Heart right ventricle (tissue), 16 donors: ENCODE data around the gene SULT2B1. TPM values are rescaled to one million over a fixed set of nuclear protein-coding genes. Genes with fewer than 3 reads are reported as not detected.

Experiments used
- ATAC-seq, 8 donors: fragments of 200-7000 bp; cut with Tn5 transposase; one replicate each; pipeline ENCODE4 v1.9.1; 2020; ENCODE audit warnings: mild to moderate bottlenecking in 8 of 8, moderate library complexity in 8 of 8, moderate number of reproducible peaks in 1 of 8
- DNase-seq, 2 donors: peaks; one replicate each; pipeline ENCODE4 v3.0.0-alpha.2; 2020
- H3K27ac ChIP-seq, 10 donors: fragments of 200-600 bp; sonication (generic) in 2 of 10; one replicate each; pipeline versions ENCODE4 v1.5.0 to v1.8.0; 2020 to 2022; ENCODE audit warnings: mild to moderate bottlenecking in 3 of 10
- H3K27me3 ChIP-seq, 7 donors: fragments of 200-600 bp; one replicate each; pipeline ENCODE4 v1.8.0; 2021 to 2022; ENCODE audit warnings: mild to moderate bottlenecking in 2 of 7
- H3K36me3 ChIP-seq, 9 donors: fragments of 200-600 bp; sonication (generic) in 1 of 9; one replicate each; pipeline versions ENCODE4 v1.5.0 to v1.8.0; 2020 to 2022; ENCODE audit warnings: mild to moderate bottlenecking in 2 of 9
- H3K4me1 ChIP-seq, 9 donors: fragments of 200-600 bp; sonication (generic) in 1 of 9; one replicate each; pipeline versions ENCODE4 v1.5.0 to v1.8.0; 2020 to 2022; ENCODE audit warnings: mild to moderate bottlenecking in 4 of 9
- H3K4me3 ChIP-seq, 10 donors: fragments of 200-600 bp; sonication (generic) in 2 of 10; one replicate each; pipeline versions ENCODE4 v1.5.0 to v1.8.0; 2020 to 2022; ENCODE audit warnings: mild to moderate bottlenecking in 7 of 10, moderate library complexity in 2 of 10
- H3K9me3 ChIP-seq, 11 donors: fragments of 200-600 bp in 10 of 11; sonication (generic) in 2 of 11; one replicate each; pipeline versions ENCODE4 v1.5.0 to v1.8.0; 2013 to 2022; ENCODE audit warnings: mild to moderate bottlenecking in 2 of 11, control low read depth in 1 of 11, moderate library complexity in 1 of 11
- WGBS, 2 donors: extraction: QIAGEN DNeasy Blood & Tissue Kit; methylation state at CpG; one replicate each; pipeline ENCODE4 v1.1.7; 2013; ENCODE audit warnings: inconsistent platforms in 1 of 2; 5-methylcytosine and 5-hydroxymethylcytosine counted together
- intact Hi-C, 10 donors: fragments of 100-400 bp; cut with DNase I; formaldehyde crosslinking; loops; one replicate each; pipeline versions ENCODE4 v1.11.1 to v1.14.2; 2022
- polyA plus RNA-seq, 2 donors: library from polyadenylated mRNA; stranded (reverse); fragments of 200-250 nt; gene quantifications; one replicate each; pipeline ENCODE4 v1.2.3, GENCODE V29; 2013
- total RNA-seq, 10 donors: library from RNA; stranded (reverse); fragmentation: NEBNext Ultra II Directional in 3 of 10; extraction: Animal tissue kit (Norgen Biotek cat#: 25700) in 3 of 10; gene quantifications; one replicate each; pipeline versions ENCODE4 v1.2.1 to v1.2.4, GENCODE V29; 2021 to 2023
- TF ChIP-seq, protein P1 (sequence below), 9 donors: fragments of 200-600 bp; sonication (generic) in 2 of 9; IDR thresholded peaks; one replicate each; pipeline versions ENCODE4 v1.5.0 to v1.8.0; 2021 to 2022; ENCODE audit warnings: antibody characterized with exemption in 9 of 9, mild to moderate bottlenecking in 5 of 9, moderate library complexity in 1 of 9
- donor health status: Arrhythmogenic right ventricular cardiomyopathy.
- donor health status: ischemic (EF 13 %, LVEDD 7.1; RV severe dilation, severe dysfunction).
- donor health status: healthy with polysubstance abuse.
- donor health status: DM: no; HTN: yes; CAD: no.
- donor health status: DM: no; HTN: no; CAD: no.
- donor health status: ischemic (EF 25% LVEDD 6.9; RV normal size, moderate dysfunction).
- donor health status: ischemic (EF 25% LVEDD 5.7; RV mildly dilated, moderate dysfunction).
- donor health status: healthy.
- donor health status: DM: yes; HTN: yes; CAD: no.
- donor health status: Ischemic cardiomyopathy.
- donor health status: ischemic (EF 35%, LVEDD 5.7; RV mildly dilated, moderate dysfunction).
- donor health status: nonischemic (EF 11% LVEDD 7.7; RV severe dilation, severe dysfunction).
- donor health status: DM: yes; HTN: yes; CAD: no.
- donor health status: PGD.
- donor health status: ischemic (EF 29% LVEDD 5.4; RV normal size, mild dysfunction).
- donor health status: nonischemic (EF 23%, LVEDD 6.1; RV moderate dilation, normal function).

Gene SULT2B1
- total and polyA plus RNA-seq, 12 donors: 0.13 to 0.70 (median 0.42) TPM; not detected in 7

DNA sequence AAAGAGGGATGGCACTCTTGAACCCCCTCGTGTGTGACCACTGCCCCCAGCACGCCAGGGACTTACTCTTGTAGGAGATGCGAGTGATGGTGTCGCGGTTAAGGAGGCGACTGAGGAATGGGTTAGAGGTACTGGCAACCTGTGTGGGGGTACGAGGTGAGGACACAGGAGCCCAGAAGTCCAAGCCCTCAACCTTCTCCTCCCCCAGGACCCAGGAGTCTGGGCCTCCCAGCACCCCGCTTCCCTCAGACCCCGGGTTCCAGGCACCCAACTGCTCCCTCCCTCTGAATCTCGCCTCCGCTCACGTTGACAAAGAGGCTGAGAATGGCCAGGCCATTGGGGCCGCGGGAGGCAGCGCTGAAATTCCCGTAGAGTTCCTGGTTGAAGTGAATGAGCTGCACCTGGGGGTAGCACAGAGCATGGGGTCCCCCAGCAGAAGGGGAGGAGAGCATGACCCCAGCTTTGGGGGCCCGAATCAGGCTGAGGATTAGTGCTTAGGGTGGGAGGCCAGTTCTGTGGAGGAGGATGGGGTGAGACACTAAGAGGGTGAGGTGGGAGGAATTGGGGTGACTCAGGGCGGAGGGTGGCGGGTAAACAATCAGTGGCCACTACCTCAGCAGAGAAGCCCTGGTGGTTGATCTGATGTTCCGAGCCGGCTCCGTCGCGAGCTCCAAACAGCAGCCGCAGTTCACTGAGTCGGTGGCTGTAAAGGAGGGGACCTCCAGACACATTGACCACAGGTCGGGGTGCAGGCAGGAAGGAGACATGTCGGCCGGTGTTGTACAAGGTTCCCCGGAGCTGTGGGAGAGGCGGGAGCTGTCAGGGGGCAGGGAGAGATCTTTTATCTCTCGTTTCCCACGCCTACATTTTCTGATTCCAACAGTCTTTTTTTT lies 87.8 kb downstream of the SULT2B1 start:
- Histone ChIP-seq H3K36me3 (no peaks in the 10 kb centered on the region), H3K27ac (no peak overlapping the region), H3K9me3 (no peaks in the 10 kb centered on the region), H3K27me3 (no peaks in the 10 kb centered on the region), H3K4me1 (peaks cover 6 to 33% (median 19%) of the 10 kb centered on the region in 9 donors), H3K4me3 (no peak overlapping the region)
- TF ChIP-seq, protein P1, sequence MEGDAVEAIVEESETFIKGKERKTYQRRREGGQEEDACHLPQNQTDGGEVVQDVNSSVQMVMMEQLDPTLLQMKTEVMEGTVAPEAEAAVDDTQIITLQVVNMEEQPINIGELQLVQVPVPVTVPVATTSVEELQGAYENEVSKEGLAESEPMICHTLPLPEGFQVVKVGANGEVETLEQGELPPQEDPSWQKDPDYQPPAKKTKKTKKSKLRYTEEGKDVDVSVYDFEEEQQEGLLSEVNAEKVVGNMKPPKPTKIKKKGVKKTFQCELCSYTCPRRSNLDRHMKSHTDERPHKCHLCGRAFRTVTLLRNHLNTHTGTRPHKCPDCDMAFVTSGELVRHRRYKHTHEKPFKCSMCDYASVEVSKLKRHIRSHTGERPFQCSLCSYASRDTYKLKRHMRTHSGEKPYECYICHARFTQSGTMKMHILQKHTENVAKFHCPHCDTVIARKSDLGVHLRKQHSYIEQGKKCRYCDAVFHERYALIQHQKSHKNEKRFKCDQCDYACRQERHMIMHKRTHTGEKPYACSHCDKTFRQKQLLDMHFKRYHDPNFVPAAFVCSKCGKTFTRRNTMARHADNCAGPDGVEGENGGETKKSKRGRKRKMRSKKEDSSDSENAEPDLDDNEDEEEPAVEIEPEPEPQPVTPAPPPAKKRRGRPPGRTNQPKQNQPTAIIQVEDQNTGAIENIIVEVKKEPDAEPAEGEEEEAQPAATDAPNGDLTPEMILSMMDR (IDR thresholded peaks at IDR 0.05): no peak
- 59 to 67% methylated on average over 33 of the region's 33 CpGs for WGBS, 2 donors
- intact Hi-C loops: loop anchor here in 8 of 10 donors (5.0 to 10.0 kb wide), 6 partner anchors 95 to 518 kb away; partner anchors contain the start of genes FTL (in 4 of the 8), HSD17B14 (in 2 of the 8), BAX (in 1 of the 8) and HRC (in 1 of the 8)
- peak in 1 of 2 donors; percentile 26 for DNase-seq
- ATAC-seq: no peak

DNA sequence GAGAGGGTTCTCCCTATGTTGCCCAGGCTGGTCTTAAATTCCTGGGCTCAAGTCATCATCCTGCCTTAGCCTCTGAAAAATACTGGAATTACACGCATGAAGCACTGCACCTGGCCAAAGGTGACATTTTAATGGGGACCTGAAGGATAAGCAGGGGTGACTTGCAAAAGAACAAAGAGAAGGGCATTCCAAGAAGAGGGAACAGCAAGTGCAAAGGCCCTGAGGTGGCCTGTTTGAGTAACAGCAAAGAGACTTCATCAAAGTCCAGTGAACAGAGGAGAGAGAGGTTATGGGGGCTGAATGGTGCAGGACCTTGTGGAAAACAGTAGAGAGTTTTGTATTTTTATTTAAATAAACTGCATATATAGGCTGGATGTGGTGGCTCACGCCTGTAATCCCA lies 89.9 kb downstream of the SULT2B1 start:
- intact Hi-C loops: loop anchor here in 6 of 10 donors (10.0 kb wide), 5 partner anchors 93 to 323 kb away; partner anchors contain the start of genes FTL (in 2 of the 6), HSD17B14 (in 2 of the 6) and BAX (in 1 of the 6)
- whole genome bisulfite sequencing, 2 donors: 98% methylated on average over 2 of the region's 2 CpGs

DNA sequence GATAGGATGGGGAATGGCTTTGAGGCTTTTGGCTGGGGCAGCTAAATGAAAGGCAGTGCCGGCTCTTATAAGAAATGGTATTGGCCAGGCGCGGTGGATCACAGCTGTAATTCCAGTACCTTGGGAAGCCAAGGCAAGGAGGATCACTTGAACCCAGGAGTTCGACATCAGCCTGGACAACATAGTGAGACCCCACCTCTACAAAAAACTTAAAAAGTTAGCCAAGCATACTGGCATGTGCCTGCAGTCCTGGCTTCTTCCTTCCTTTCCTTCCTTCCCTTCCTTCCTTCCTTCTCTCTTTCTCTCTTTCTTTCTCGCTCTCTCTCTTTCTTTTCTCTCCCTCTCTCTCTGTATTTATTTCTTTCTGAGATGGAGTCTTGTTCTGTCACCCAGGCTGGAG lies 90.9 kb downstream of the SULT2B1 start:
- ATAC-seq (no peak), DNase-seq (no peak)
- Histone ChIP-seq H3K4me1 (peaks cover 3 to 42% (median 24%) of the 10 kb centered on the region in 9 donors), H3K27ac (no peak overlapping the region), H3K9me3 (no peaks in the 10 kb centered on the region), H3K4me3 (no peak overlapping the region), H3K36me3 (no peaks in the 10 kb centered on the region), H3K27me3 (no peaks in the 10 kb centered on the region)
- intact Hi-C loops: loop anchor here in 6 of 10 donors (10.0 kb wide), 5 partner anchors 92 to 322 kb away; partner anchors contain the start of genes FTL (in 2 of the 6), HSD17B14 (in 2 of the 6) and BAX (in 1 of the 6)
- WGBS, 2 donors: 88 to 89% methylated on average over 5 of the region's 5 CpGs
- TF ChIP-seq, protein P1 (IDR thresholded peaks at IDR 0.05): no peak

More for the DNA sequence above, 89.9 kb downstream of the SULT2B1 start:
- H3K4me1 ChIP-seq: peaks cover 3 to 39% (median 24%) of the 10 kb centered on the region in 9 donors
- no peak for DNase-seq
- no peak overlapping the region for H3K27ac ChIP-seq
- TF ChIP-seq, protein P1 (IDR thresholded peaks at IDR 0.05): no peak
- no peak for ATAC-seq
- no peaks in the 10 kb centered on the region for H3K36me3 ChIP-seq
- no peaks in the 10 kb centered on the region for H3K27me3 ChIP-seq
- H3K4me3 ChIP-seq: no peak overlapping the region
- no peaks in the 10 kb centered on the region for H3K9me3 ChIP-seq

DNA sequence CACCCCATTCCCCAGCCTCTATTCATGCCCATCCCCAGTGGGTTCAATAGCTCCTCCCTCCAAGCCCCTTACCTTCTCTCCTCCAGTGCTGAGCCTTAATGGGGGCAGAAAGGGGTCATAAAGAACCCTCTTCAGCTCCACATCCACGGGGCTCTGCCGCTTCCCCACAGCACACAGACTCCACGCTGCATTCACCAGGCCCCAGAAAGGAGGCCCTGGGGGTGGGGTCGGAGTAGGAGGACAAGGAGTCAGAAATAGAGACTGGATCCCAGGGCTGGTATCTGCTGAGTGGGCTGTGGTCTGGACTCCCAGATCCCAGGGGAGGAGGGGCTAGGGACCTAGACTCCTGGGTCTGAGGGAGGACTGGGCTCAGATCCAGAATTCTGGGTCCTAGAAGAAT lies 92.4 kb downstream of the SULT2B1 start:
- intact Hi-C loops: loop anchor here in 6 of 10 donors (10.0 kb wide), 5 partner anchors 90 to 320 kb away; partner anchors contain the start of genes FTL (in 2 of the 6), HSD17B14 (in 2 of the 6) and BAX (in 1 of the 6)
- H3K27me3 ChIP-seq: no peaks in the 10 kb centered on the region
- H3K36me3 ChIP-seq: no peaks in the 10 kb centered on the region
- ATAC-seq: no peak
- peaks cover 0 to 32% (median 16%) of the 10 kb centered on the region in 9 donors for H3K4me1 ChIP-seq
- H3K9me3 ChIP-seq: no peaks in the 10 kb centered on the region
- TF ChIP-seq, protein P1 (IDR thresholded peaks at IDR 0.05): no peak
- DNase-seq: no peak
- peak overlapping the region in 4 of 10 donors; percentile 56 to 65 (median 60) for H3K4me3 ChIP-seq
- WGBS, 2 donors: 75 to 77% methylated on average over 4 of the region's 4 CpGs
- peak overlapping the region in 1 of 10 donors; percentile 88 for H3K27ac ChIP-seq
